Peyer's patch (tissue), 4 donors: ENCODE results near the gene RPS2.

Experiments used
- CTCF ChIP-seq, 6 experiments: fragments of 450-650 bp in 4 of 6; fragments of 200-600 bp in 2 of 6; sonication (generic) in 1 of 6; IDR thresholded peaks; one replicate each; pipeline ENCODE4 v1.5.1; 2017 to 2019; ENCODE audit warnings: antibody characterized with exemption in 6 of 6, mild to moderate bottlenecking in 3 of 6, moderate library complexity in 1 of 6
- POLR2A ChIP-seq, 2 donors: fragments of 450-650 bp; IDR thresholded peaks; one replicate each; pipeline ENCODE4 v1.5.1; 2017; ENCODE audit warnings: antibody characterized with exemption in 2 of 2, mild to moderate bottlenecking in 2 of 2, moderate library complexity in 2 of 2

DNA sequence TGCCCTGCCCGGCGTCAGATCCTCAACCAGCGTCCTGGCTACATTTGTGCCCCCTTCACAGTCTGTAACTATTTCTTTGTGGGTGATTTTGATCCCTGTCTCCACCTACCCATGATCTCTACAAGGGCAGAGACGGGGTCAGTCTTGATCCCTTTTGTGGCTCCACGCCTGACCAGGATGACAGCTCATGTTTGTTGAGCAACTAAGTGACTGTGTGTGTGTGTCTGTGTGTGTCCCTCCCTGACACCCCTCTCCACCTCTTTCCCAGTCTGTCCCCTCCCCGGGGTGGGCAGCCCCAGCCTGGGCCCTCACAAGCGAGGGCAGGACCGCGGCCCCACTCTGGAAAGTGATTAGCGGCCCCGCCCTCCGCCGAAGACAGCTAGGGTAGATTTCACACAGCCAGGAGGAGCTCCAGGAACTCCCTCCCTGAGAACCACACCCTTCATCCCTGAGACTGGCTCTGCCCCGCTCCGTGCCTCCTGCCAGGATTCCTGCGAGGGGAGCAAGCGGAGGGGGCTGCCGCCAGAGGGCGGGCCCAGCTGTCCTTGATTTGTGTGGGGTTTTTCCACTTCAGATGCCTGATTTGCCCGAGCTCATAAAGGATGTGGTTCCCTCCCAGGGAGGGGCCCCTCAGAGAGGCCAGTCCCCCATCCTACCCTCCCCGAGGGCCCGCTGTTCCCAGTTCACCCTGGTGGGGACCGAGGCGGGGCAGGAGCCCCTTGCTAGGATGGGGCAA lies 41.2 kb downstream of the RPS2 start:
- TF ChIP-seq CTCF (IDR thresholded peaks at IDR 0.05) (peak in 3 of 6 experiments; percentile 9 to 21 (median 12)), POLR2A (IDR thresholded peaks at IDR 0.05) (no peak)
